HEK293T (cell line): ENCODE results near the gene HS3ST4.

Source experiments
- BHLHE40 ChIP-seq: fragments of 450-650 bp; IDR thresholded peaks from 2 replicates; pipeline ENCODE4 v1.6.1; 2016; ENCODE audit warnings: mild to moderate bottlenecking, moderate library complexity, borderline replicate concordance
- FOXM1 ChIP-seq: fragments of 450-650 bp; IDR thresholded peaks from 2 replicates; pipeline ENCODE4 v1.6.1; 2017; ENCODE audit warnings: mild to moderate bottlenecking, borderline replicate concordance
- PKNOX1 ChIP-seq: fragments of 450-650 bp; IDR thresholded peaks from 2 replicates; pipeline ENCODE4 v1.6.1; 2016

GRCh38 chr16:25734430-25735385, 42.9 kb downstream of the HS3ST4 start:
- TF ChIP-seq BHLHE40 (no peak), PKNOX1 (no peak), FOXM1 (no peak)
